GM12873 (cell line): ENCODE measurements around the gene TRIM37.

Experiments used
- TF ChIP-seq, protein P1 (sequence below): IDR thresholded peaks from 2 replicates; pipeline ENCODE4 v1.5.1; 2012; ENCODE audit warnings: low read depth, mild to moderate bottlenecking, moderate library complexity, low read length, control low read depth; ENCODE audit not compliant: insufficient read depth; ENCODE audit errors: missing control alignments

Gene TRIM37, protein sequence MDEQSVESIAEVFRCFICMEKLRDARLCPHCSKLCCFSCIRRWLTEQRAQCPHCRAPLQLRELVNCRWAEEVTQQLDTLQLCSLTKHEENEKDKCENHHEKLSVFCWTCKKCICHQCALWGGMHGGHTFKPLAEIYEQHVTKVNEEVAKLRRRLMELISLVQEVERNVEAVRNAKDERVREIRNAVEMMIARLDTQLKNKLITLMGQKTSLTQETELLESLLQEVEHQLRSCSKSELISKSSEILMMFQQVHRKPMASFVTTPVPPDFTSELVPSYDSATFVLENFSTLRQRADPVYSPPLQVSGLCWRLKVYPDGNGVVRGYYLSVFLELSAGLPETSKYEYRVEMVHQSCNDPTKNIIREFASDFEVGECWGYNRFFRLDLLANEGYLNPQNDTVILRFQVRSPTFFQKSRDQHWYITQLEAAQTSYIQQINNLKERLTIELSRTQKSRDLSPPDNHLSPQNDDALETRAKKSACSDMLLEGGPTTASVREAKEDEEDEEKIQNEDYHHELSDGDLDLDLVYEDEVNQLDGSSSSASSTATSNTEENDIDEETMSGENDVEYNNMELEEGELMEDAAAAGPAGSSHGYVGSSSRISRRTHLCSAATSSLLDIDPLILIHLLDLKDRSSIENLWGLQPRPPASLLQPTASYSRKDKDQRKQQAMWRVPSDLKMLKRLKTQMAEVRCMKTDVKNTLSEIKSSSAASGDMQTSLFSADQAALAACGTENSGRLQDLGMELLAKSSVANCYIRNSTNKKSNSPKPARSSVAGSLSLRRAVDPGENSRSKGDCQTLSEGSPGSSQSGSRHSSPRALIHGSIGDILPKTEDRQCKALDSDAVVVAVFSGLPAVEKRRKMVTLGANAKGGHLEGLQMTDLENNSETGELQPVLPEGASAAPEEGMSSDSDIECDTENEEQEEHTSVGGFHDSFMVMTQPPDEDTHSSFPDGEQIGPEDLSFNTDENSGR

GRCh38 chr17:59106463-59107305, at the start of gene TRIM37:
Gene TRIM37 (minus strand): TSS chr17:59106880. CDS start chr17:59106461, 419 bp downstream.
- TF ChIP-seq, protein P1, sequence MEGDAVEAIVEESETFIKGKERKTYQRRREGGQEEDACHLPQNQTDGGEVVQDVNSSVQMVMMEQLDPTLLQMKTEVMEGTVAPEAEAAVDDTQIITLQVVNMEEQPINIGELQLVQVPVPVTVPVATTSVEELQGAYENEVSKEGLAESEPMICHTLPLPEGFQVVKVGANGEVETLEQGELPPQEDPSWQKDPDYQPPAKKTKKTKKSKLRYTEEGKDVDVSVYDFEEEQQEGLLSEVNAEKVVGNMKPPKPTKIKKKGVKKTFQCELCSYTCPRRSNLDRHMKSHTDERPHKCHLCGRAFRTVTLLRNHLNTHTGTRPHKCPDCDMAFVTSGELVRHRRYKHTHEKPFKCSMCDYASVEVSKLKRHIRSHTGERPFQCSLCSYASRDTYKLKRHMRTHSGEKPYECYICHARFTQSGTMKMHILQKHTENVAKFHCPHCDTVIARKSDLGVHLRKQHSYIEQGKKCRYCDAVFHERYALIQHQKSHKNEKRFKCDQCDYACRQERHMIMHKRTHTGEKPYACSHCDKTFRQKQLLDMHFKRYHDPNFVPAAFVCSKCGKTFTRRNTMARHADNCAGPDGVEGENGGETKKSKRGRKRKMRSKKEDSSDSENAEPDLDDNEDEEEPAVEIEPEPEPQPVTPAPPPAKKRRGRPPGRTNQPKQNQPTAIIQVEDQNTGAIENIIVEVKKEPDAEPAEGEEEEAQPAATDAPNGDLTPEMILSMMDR, result peak; percentile 21

- TF ChIP-seq, protein P1, result no peak
Measured at GRCh38 chr17:59155439-59156177, 48.9 kb upstream of the TRIM37 start, which contains the start of gene PRR11. Gene PRR11 (plus strand): TSS chr17:59155746. CDS start chr17:59169753, 14,007 bp downstream.

GRCh38 chr17:59154721-59155438, 48.2 kb upstream of the TRIM37 start, which contains the start of gene SKA2:
Gene SKA2 (minus strand): TSS chr17:59155186. CDS start chr17:59155163, 23 bp downstream.
- TF ChIP-seq, protein P1, result no peak

- TF ChIP-seq, protein P1, result no peak
Measured at GRCh38 chr17:59154292-59154720, 47.6 kb upstream of the TRIM37 start.

DNA sequence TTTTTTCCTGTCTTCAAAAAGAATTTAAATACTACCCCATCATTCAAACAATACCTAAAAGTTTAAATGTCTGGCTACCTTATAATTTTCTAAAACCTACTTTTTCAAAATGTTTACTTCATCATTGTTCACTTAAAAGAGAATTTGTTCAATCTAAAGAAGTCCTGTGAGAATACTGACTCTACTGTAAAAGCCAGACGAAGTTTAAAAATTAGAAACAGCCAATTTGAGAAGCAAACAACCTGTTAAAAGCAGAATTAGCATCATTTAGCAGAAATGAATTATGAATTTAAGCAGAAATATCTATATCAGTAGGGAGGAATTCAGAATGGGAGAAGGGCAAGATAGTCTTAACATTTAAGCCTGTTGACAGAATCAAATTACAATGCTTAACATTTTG, 46.2 kb upstream of the TRIM37 start:
- TF ChIP-seq, protein P1, result no peak

DNA sequence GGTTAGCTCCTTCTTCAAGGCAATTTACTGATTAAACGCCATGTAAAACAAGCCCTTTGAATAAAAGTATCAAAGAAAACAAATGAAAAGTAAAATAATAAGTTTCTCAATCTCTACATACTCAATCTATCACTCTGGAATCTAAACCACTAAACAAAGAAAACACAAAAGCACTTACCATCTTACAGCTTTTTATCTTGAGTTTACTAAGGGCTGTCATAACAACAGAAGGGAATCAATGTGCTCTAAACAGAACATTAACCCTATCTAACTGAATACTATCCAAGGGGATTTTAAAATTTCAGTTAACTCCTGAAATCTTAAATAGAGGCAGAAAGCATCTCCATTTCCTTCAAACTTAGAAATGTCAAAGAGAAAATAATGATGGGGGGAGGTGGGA, 44.9 kb upstream of the TRIM37 start:
- TF ChIP-seq, protein P1, result no peak
